Suprapubic skin (tissue), 4 donors: ENCODE measurements around the gene MEGF9. TPM values are rescaled to one million over a fixed set of nuclear protein-coding genes. Genes with fewer than 3 reads are reported as not detected.
A peak's percentile ranks its signal among the peaks of the same experiment; 100 is the strongest.

Experiments used
- DNase-seq, 2 donors: peaks; one replicate each; pipeline ENCODE4 v3.0.0-alpha.2; 2019; ENCODE audit warnings: low spot score in 2 of 2
- H3K27ac ChIP-seq: fragments of 200-600 bp; sonication (generic); one replicate; pipeline ENCODE4 v1.5.1; 2019
- H3K27me3 ChIP-seq: fragments of 200-600 bp; sonication (generic); one replicate; pipeline ENCODE4 v1.5.1; 2019
- H3K36me3 ChIP-seq: fragments of 200-600 bp; sonication (generic); one replicate; pipeline ENCODE4 v1.5.1; 2019
- H3K4me1 ChIP-seq: fragments of 200-600 bp; sonication (generic); one replicate; pipeline ENCODE4 v1.5.1; 2019
- H3K4me3 ChIP-seq: fragments of 200-600 bp; sonication (generic); one replicate; pipeline ENCODE4 v1.5.1; 2019; ENCODE audit warnings: mild to moderate bottlenecking
- H3K9me3 ChIP-seq: fragments of 200-600 bp; sonication (generic); one replicate; pipeline ENCODE4 v1.5.1; 2019
- CTCF ChIP-seq, 2 donors: fragments of 200-600 bp in 1 of 2; fragments of 450-650 bp in 1 of 2; sonication (generic) in 1 of 2; IDR thresholded peaks; one replicate each; pipeline ENCODE4 v1.5.1; 2016 to 2019; ENCODE audit warnings: antibody characterized with exemption in 2 of 2, mild to moderate bottlenecking in 1 of 2, moderate library complexity in 1 of 2
- EP300 ChIP-seq: sonication (generic); formaldehyde crosslinking; IDR thresholded peaks from one replicate; pipeline ENCODE4 v1.6.1; 2017; ENCODE audit warnings: antibody characterized with exemption
- POLR2A ChIP-seq, 2 donors: fragments of 450-650 bp; IDR thresholded peaks; one replicate each; pipeline ENCODE4 v1.6.1; 2017; ENCODE audit warnings: antibody characterized with exemption in 2 of 2, mild to moderate bottlenecking in 2 of 2, moderate library complexity in 2 of 2
- POLR2AphosphoS5 ChIP-seq, 3 donors: sonication (generic); formaldehyde crosslinking; IDR thresholded peaks; one replicate each; pipeline ENCODE4 v1.6.1; 2017; ENCODE audit warnings: antibody characterized with exemption in 3 of 3
- WGBS: methylation state at CpG from one replicate; pipeline ENCODE4 v1.1.5; 2018; 5-methylcytosine and 5-hydroxymethylcytosine counted together
- total RNA-seq, 4 donors: library from RNA; depleted of rRNA; stranded (reverse); fragments of >200 nt; gene quantifications; one replicate each; pipeline ENCODE4 v1.1.0, GENCODE V29; 2016

Gene MEGF9
- total RNA-seq, 4 donors from 2014 or later = 33.6 to 58.1 (median 46.0) TPM

- Histone ChIP-seq H3K36me3 (no peaks in the 10 kb centered on the region), H3K27me3 (no peaks in the 10 kb centered on the region), H3K4me1 (no peaks in the 10 kb centered on the region), H3K27ac (no peak overlapping the region), H3K9me3 (no peaks in the 10 kb centered on the region), H3K4me3 (no peak overlapping the region)
- no peak for TF ChIP-seq CTCF (IDR thresholded peaks at IDR 0.05)
- no peak for TF ChIP-seq POLR2A (IDR thresholded peaks at IDR 0.05)
- TF ChIP-seq EP300 = no peak
- no peak for TF ChIP-seq POLR2AphosphoS5 (IDR thresholded peaks at IDR 0.05)
- DNase-seq = no peak
- 67% methylated on average over 3 of the region's 3 CpGs for WGBS
These were observed 9.3 kb upstream of the MEGF9 start for GRCh38 chr9:120723565-120723964.

GRCh38 chr9:120720404-120720803 is 6.1 kb upstream of the MEGF9 start:
- no peak for DNase-seq
- no peaks in the 10 kb centered on the region for H3K9me3 ChIP-seq
- no peak overlapping the region for H3K27ac ChIP-seq
- peaks cover 6% of the 10 kb centered on the region for H3K4me1 ChIP-seq
- 98% methylated on average over 4 of the region's 4 CpGs for WGBS
- H3K27me3 ChIP-seq = no peaks in the 10 kb centered on the region
- H3K4me3 ChIP-seq = no peak overlapping the region
- H3K36me3 ChIP-seq = no peaks in the 10 kb centered on the region
- TF ChIP-seq CTCF (IDR thresholded peaks at IDR 0.05) = no peak
- TF ChIP-seq EP300 = no peak
- TF ChIP-seq POLR2AphosphoS5 (IDR thresholded peaks at IDR 0.05) = no peak
- no peak for TF ChIP-seq POLR2A (IDR thresholded peaks at IDR 0.05)

GRCh38 chr9:120718316-120718715 is 4.0 kb upstream of the MEGF9 start:
- no peaks in the 10 kb centered on the region for H3K27me3 ChIP-seq
- no peak for TF ChIP-seq EP300
- no peak for TF ChIP-seq CTCF (IDR thresholded peaks at IDR 0.05)
- TF ChIP-seq POLR2A (IDR thresholded peaks at IDR 0.05) = no peak
- no peak for TF ChIP-seq POLR2AphosphoS5 (IDR thresholded peaks at IDR 0.05)
- no peak overlapping the region for H3K27ac ChIP-seq
- no peak for DNase-seq
- no peak overlapping the region for H3K4me3 ChIP-seq
- no peaks in the 10 kb centered on the region for H3K9me3 ChIP-seq
- no peaks in the 10 kb centered on the region for H3K36me3 ChIP-seq
- WGBS = 68% methylated on average over 3 of the region's 3 CpGs
- peaks cover 13% of the 10 kb centered on the region for H3K4me1 ChIP-seq

GRCh38 chr9:120717176-120717575 is 2.9 kb upstream of the MEGF9 start:
- H3K9me3 ChIP-seq = no peaks in the 10 kb centered on the region
- no peaks in the 10 kb centered on the region for H3K27me3 ChIP-seq
- DNase-seq = no peak
- H3K27ac ChIP-seq = no peak overlapping the region
- no peaks in the 10 kb centered on the region for H3K36me3 ChIP-seq
- H3K4me1 ChIP-seq = peaks cover 22% of the 10 kb centered on the region
- no peak overlapping the region for H3K4me3 ChIP-seq
- WGBS = 52% methylated on average over 2 of the region's 2 CpGs
- no peak for TF ChIP-seq EP300

GRCh38 chr9:120716483-120716882 is 2.2 kb upstream of the MEGF9 start:
- no peak for DNase-seq
- Histone ChIP-seq H3K4me1 (peaks cover 29% of the 10 kb centered on the region), H3K36me3 (no peaks in the 10 kb centered on the region), H3K4me3 (no peak overlapping the region), H3K27ac (no peak overlapping the region), H3K9me3 (no peaks in the 10 kb centered on the region), H3K27me3 (no peaks in the 10 kb centered on the region)
- 79% methylated on average over 5 of the region's 5 CpGs for WGBS
- no peak for TF ChIP-seq POLR2A (IDR thresholded peaks at IDR 0.05)
- no peak for TF ChIP-seq EP300
- no peak for TF ChIP-seq CTCF (IDR thresholded peaks at IDR 0.05)
- TF ChIP-seq POLR2AphosphoS5 (IDR thresholded peaks at IDR 0.05) = no peak

GRCh38 chr9:120715389-120715924 is 1.2 kb upstream of the MEGF9 start:
- peak overlapping the region; percentile 91 for H3K27ac ChIP-seq
- H3K4me3 ChIP-seq = peak overlapping the region; percentile 84
- TF ChIP-seq POLR2A (IDR thresholded peaks at IDR 0.05) = no peak
- TF ChIP-seq EP300 = no peak
- no peak for TF ChIP-seq CTCF (IDR thresholded peaks at IDR 0.05)
- no peak for TF ChIP-seq POLR2AphosphoS5 (IDR thresholded peaks at IDR 0.05)
- no peaks in the 10 kb centered on the region for H3K36me3 ChIP-seq
- peak; percentile 85 to 87 for DNase-seq
- no peaks in the 10 kb centered on the region for H3K27me3 ChIP-seq
- H3K9me3 ChIP-seq = no peaks in the 10 kb centered on the region
- peaks cover 39% of the 10 kb centered on the region for H3K4me1 ChIP-seq
- 16% methylated on average over 7 of the region's 14 CpGs for WGBS
